GM23248 (cell line): ENCODE results near the gene ZNF213. TPM values are rescaled to one million over a fixed set of nuclear protein-coding genes. Genes with fewer than 3 reads are reported as not detected.

ENCODE experiments used
- DNase-seq: peaks from one replicate; pipeline ENCODE4 v3.0.0-alpha.2; 2015
- H2AFZ ChIP-seq: fragments of 200-600 bp; sonication (generic); 2 replicates; pipeline ENCODE4 v1.6.1; 2016; ENCODE audit warnings: antibody characterized with exemption
- H3F3A ChIP-seq: fragments of 200-600 bp; sonication (generic); 2 replicates; pipeline ENCODE4 v1.6.1; 2016; ENCODE audit warnings: mild to moderate bottlenecking, antibody characterized with exemption, mixed run types; ENCODE audit not compliant: insufficient read depth
- H3K27ac ChIP-seq: fragments of 200-600 bp; sonication (generic); 2 replicates; pipeline ENCODE4 v1.5.1; 2016; ENCODE audit warnings: mild to moderate bottlenecking
- H3K27me3 ChIP-seq: fragments of 200-600 bp; sonication (generic); replicated peaks from 2 replicates; pipeline ENCODE4 v1.6.1; 2016; ENCODE audit warnings: mild to moderate bottlenecking; ENCODE audit not compliant: insufficient read depth
- H3K36me3 ChIP-seq: fragments of 200-600 bp; sonication (generic); 2 replicates; pipeline ENCODE4 v1.6.1; 2016; ENCODE audit warnings: low read depth, mild to moderate bottlenecking
- H3K4me1 ChIP-seq: fragments of 200-600 bp; sonication (generic); 2 replicates; pipeline ENCODE4 v1.6.1; 2016; ENCODE audit warnings: mild to moderate bottlenecking; ENCODE audit not compliant: insufficient read depth
- H3K4me2 ChIP-seq: fragments of 200-600 bp; sonication (generic); one replicate; pipeline ENCODE4 v1.6.1; 2016; ENCODE audit warnings: mild to moderate bottlenecking; ENCODE audit not compliant: unreplicated experiment
- H3K4me3 ChIP-seq: fragments of 200-600 bp; sonication (generic); 2 replicates; pipeline ENCODE4 v1.5.1; 2016; ENCODE audit warnings: mild to moderate bottlenecking
- H3K79me2 ChIP-seq: fragments of 200-600 bp; sonication (generic); 2 replicates; pipeline ENCODE4 v1.6.1; 2016; ENCODE audit warnings: mild to moderate bottlenecking; ENCODE audit not compliant: insufficient read depth
- H3K9ac ChIP-seq: fragments of 200-600 bp; sonication (generic); 2 replicates; pipeline ENCODE4 v1.6.1; 2016; ENCODE audit warnings: mild to moderate bottlenecking
- H3K9me2 ChIP-seq: fragments of 200-600 bp; sonication (generic); 2 replicates; pipeline ENCODE4 v1.6.1; 2016; ENCODE audit warnings: mixed run types, mild to moderate bottlenecking, moderate library complexity; ENCODE audit not compliant: insufficient read depth
- H3K9me3 ChIP-seq: fragments of 200-600 bp; sonication (generic); one replicate; pipeline ENCODE4 v1.6.1; 2017; ENCODE audit warnings: low read depth
- H4K20me1 ChIP-seq: fragments of 200-600 bp; sonication (generic); 2 replicates; pipeline ENCODE4 v1.6.0; 2016; ENCODE audit not compliant: insufficient read depth
- EZH2 ChIP-seq: fragments of 200-600 bp; sonication (generic); IDR thresholded peaks from 2 replicates; pipeline ENCODE4 v1.6.1; 2018; ENCODE audit warnings: antibody characterized with exemption, mild to moderate bottlenecking; ENCODE audit not compliant: insufficient read depth, poor library complexity, severe bottlenecking
- EZH2phosphoT487 ChIP-seq: fragments of 200-600 bp; sonication (generic); IDR thresholded peaks from 2 replicates; pipeline ENCODE4 v1.6.1; 2018; ENCODE audit warnings: antibody characterized with exemption, moderate library complexity, mild to moderate bottlenecking, low read depth; ENCODE audit not compliant: insufficient read depth
- WGBS, 2 experiments: methylation state at CpG; one replicate each; pipeline ENCODE4 v1.1.6; 2015 to 2017; ENCODE audit warnings: low lambda C conversion rate in 2 of 2, low coverage in 1 of 2; ENCODE audit errors: missing lambda C conversion rate in 2 of 2; 5-methylcytosine and 5-hydroxymethylcytosine counted together
- in situ Hi-C: fragments of 300-500 bp; cut with MboI; formaldehyde crosslinking; loops from 2 replicates; pipeline ENCODE4 v1.15.0; 2020
- polyA plus RNA-seq: library from polyadenylated mRNA; unstranded; fragments of >200 nt; fragmentation: Nextera tagmentation; extraction: Ambion mirVana; gene quantifications from 2 replicates; pipeline ENCODE4 v1.2.1, GENCODE V29; 2016
- total RNA-seq: library from RNA; depleted of rRNA; stranded (reverse); fragments of >200 nt; shearing (Covaris generic); gene quantifications from 2 replicates; pipeline ENCODE4 v1.2.3, GENCODE V29; 2014; rRNA removed

Gene ZNF213
- 7.3 and 7.7 TPM in 2 replicates for total RNA-seq
- polyA plus RNA-seq: 5.3 and 5.4 TPM in 2 replicates

- peak within 1 kb of the TSS; percentile 92 for H3K27ac ChIP-seq
- DNase-seq: peak; percentile 99
- H3K27me3 ChIP-seq: no peaks in the 10 kb centered on the region
- H4K20me1 ChIP-seq: no peaks in the 10 kb centered on the region
- peaks cover 62% of the 10 kb centered on the region for H3K79me2 ChIP-seq
- H3K4me3 ChIP-seq: peak within 1 kb of the TSS; percentile 100
- in situ Hi-C loops: no loop called here
- H3K36me3 ChIP-seq: no peaks in the 10 kb centered on the region
- TF ChIP-seq EZH2phosphoT487 (no peak), EZH2 (no peak)
- H3F3A ChIP-seq: peaks cover 21% of the 10 kb centered on the region
- H3K4me2 ChIP-seq: peak within 1 kb of the TSS; percentile 94
- H3K9me2 ChIP-seq: no peaks in the 10 kb centered on the region
- peak within 1 kb of the TSS; percentile 99 for H3K9ac ChIP-seq
- 1% methylated on average over 55 to 63 of the region's 63 CpGs for WGBS, 2 experiments
- no peaks in the 10 kb centered on the region for H3K9me3 ChIP-seq
- H2AFZ ChIP-seq: peak within 1 kb of the TSS; percentile 96
- H3K4me1 ChIP-seq: peaks cover 11% of the 10 kb centered on the region
These were observed at the start of gene ZNF213 for GRCh38 chr16:3134338-3135125. TSS of gene ZNF213 (plus strand) at chr16:3135029. CDS start at chr16:3137281, 2,252 bp downstream.

GRCh38 chr16:3085868-3086595, 48.8 kb upstream of the ZNF213 start:
- Histone ChIP-seq H2AFZ (no peak overlapping the region), H3K9me2 (no peaks in the 10 kb centered on the region), H3K4me3 (no peak overlapping the region), H3K36me3 (no peaks in the 10 kb centered on the region), H3K79me2 (no peaks in the 10 kb centered on the region), H4K20me1 (no peaks in the 10 kb centered on the region), H3F3A (no peaks in the 10 kb centered on the region), H3K27me3 (peaks cover 2% of the 10 kb centered on the region; the same call in 1 of the 2 replicates), H3K9ac (no peak overlapping the region), H3K4me1 (no peaks in the 10 kb centered on the region), H3K27ac (no peak overlapping the region), H3K9me3 (no peaks in the 10 kb centered on the region), H3K4me2 (no peak overlapping the region)
- WGBS, 2 experiments: 80 to 81% methylated on average over 16 to 17 of the region's 17 CpGs
- in situ Hi-C loops: no loop called here
- no peak for DNase-seq
- no peak for TF ChIP-seq EZH2
- TF ChIP-seq EZH2phosphoT487: no peak

- no peaks in the 10 kb centered on the region for H3K9me2 ChIP-seq
- no peaks in the 10 kb centered on the region for H3K79me2 ChIP-seq
- no peak overlapping the region for H2AFZ ChIP-seq
- H4K20me1 ChIP-seq: no peaks in the 10 kb centered on the region
- DNase-seq: no peak
- 76 to 80% methylated on average over 14 of the region's 14 CpGs for WGBS, 2 experiments
- H3K9ac ChIP-seq: no peak overlapping the region
- no peaks in the 10 kb centered on the region for H3F3A ChIP-seq
- TF ChIP-seq EZH2phosphoT487: no peak
- no peak overlapping the region for H3K27ac ChIP-seq
- H3K27me3 ChIP-seq: peaks cover 9% of the 10 kb centered on the region; the same call in 1 of the 2 replicates
- no peaks in the 10 kb centered on the region for H3K36me3 ChIP-seq
- no peak overlapping the region for H3K4me3 ChIP-seq
- no peak overlapping the region for H3K4me2 ChIP-seq
- H3K4me1 ChIP-seq: no peaks in the 10 kb centered on the region
- in situ Hi-C loops: no loop called here
- no peaks in the 10 kb centered on the region for H3K9me3 ChIP-seq
These were observed 48.1 kb upstream of the ZNF213 start for GRCh38 chr16:3086596-3087242.
